Effector memory CD4-positive, alpha-beta T cell (primary cell): ENCODE results near the gene PRKAR2B.

Experiments
- DNase-seq, 3 donors: peaks; one replicate each; pipeline ENCODE4 v3.0.0-alpha.2; 2020
- H3K27ac ChIP-seq: 2 replicates; pipeline ENCODE4 v1.7.0; 2013; ENCODE audit warnings: mild to moderate bottlenecking, low read length, moderate library complexity; ENCODE audit not compliant: insufficient read depth, poor library complexity, severe bottlenecking
- H3K27me3 ChIP-seq: replicated peaks from 2 replicates; pipeline ENCODE4 v1.7.0; 2013; ENCODE audit warnings: mild to moderate bottlenecking, low read length; ENCODE audit not compliant: insufficient read depth, control insufficient read depth, poor library complexity, severe bottlenecking
- H3K36me3 ChIP-seq: 2 replicates; pipeline ENCODE4 v1.7.0; 2013; ENCODE audit warnings: mild to moderate bottlenecking, low read length, moderate library complexity; ENCODE audit not compliant: control insufficient read depth, insufficient read depth
- H3K4me1 ChIP-seq: 2 replicates; pipeline ENCODE4 v1.7.0; 2013; ENCODE audit warnings: low read length, mild to moderate bottlenecking; ENCODE audit not compliant: control insufficient read depth, insufficient read depth, poor library complexity, severe bottlenecking
- H3K4me3 ChIP-seq: 2 replicates; pipeline ENCODE4 v1.7.0; 2013; ENCODE audit warnings: low read length, low read depth, mild to moderate bottlenecking; ENCODE audit not compliant: insufficient read depth, poor library complexity, severe bottlenecking
- H3K9me3 ChIP-seq: 2 replicates; pipeline ENCODE4 v1.7.0; 2013; ENCODE audit warnings: mild to moderate bottlenecking, low read length, moderate library complexity; ENCODE audit not compliant: control insufficient read depth

PRKAR2B gene

GRCh38 chr7:107111196-107111595 lies 66.7 kb downstream of the PRKAR2B start:
- Histone ChIP-seq H3K36me3 (no peaks in the 10 kb centered on the region), H3K27ac (no peak overlapping the region), H3K27me3 (no peaks in the 10 kb centered on the region), H3K9me3 (no peaks in the 10 kb centered on the region), H3K4me1 (no peaks in the 10 kb centered on the region), H3K4me3 (no peak overlapping the region)
- no peak for DNase-seq

- Histone ChIP-seq H3K9me3 (no peaks in the 10 kb centered on the region), H3K4me3 (no peak overlapping the region), H3K27ac (no peak overlapping the region), H3K27me3 (no peaks in the 10 kb centered on the region), H3K4me1 (no peaks in the 10 kb centered on the region), H3K36me3 (no peaks in the 10 kb centered on the region)
- DNase-seq, result no peak
These were observed 69.4 kb downstream of the PRKAR2B start for GRCh38 chr7:107113866-107114265.

GRCh38 chr7:107115114-107115513 lies 70.6 kb downstream of the PRKAR2B start:
- no peaks in the 10 kb centered on the region for H3K9me3 ChIP-seq
- no peaks in the 10 kb centered on the region for H3K27me3 ChIP-seq
- no peaks in the 10 kb centered on the region for H3K36me3 ChIP-seq
- H3K4me1 ChIP-seq, result no peaks in the 10 kb centered on the region
- H3K27ac ChIP-seq, result no peak overlapping the region
- H3K4me3 ChIP-seq, result no peak overlapping the region
- DNase-seq, result no peak

GRCh38 chr7:107115762-107116540 lies 71.4 kb downstream of the PRKAR2B start:
- no peak overlapping the region for H3K27ac ChIP-seq
- no peaks in the 10 kb centered on the region for H3K36me3 ChIP-seq
- H3K27me3 ChIP-seq, result no peaks in the 10 kb centered on the region
- DNase-seq, result no peak
- no peaks in the 10 kb centered on the region for H3K4me1 ChIP-seq
- H3K9me3 ChIP-seq, result no peaks in the 10 kb centered on the region
- H3K4me3 ChIP-seq, result no peak overlapping the region

GRCh38 chr7:107118109-107118900 lies 73.8 kb downstream of the PRKAR2B start:
- DNase-seq, result no peak
- H3K4me3 ChIP-seq, result no peak overlapping the region
- H3K36me3 ChIP-seq, result no peaks in the 10 kb centered on the region
- H3K27ac ChIP-seq, result no peak overlapping the region
- no peaks in the 10 kb centered on the region for H3K9me3 ChIP-seq
- H3K27me3 ChIP-seq, result no peaks in the 10 kb centered on the region
- no peaks in the 10 kb centered on the region for H3K4me1 ChIP-seq

- Histone ChIP-seq H3K4me1 (no peaks in the 10 kb centered on the region), H3K27me3 (no peaks in the 10 kb centered on the region), H3K27ac (no peak overlapping the region), H3K36me3 (no peaks in the 10 kb centered on the region), H3K9me3 (no peaks in the 10 kb centered on the region), H3K4me3 (no peak overlapping the region)
- DNase-seq, result no peak
These were observed 75.0 kb downstream of the PRKAR2B start for GRCh38 chr7:107119376-107120105.

GRCh38 chr7:107122486-107122911 lies 78.0 kb downstream of the PRKAR2B start:
- DNase-seq, result no peak
- Histone ChIP-seq H3K4me3 (no peak overlapping the region), H3K27ac (no peak overlapping the region), H3K27me3 (no peaks in the 10 kb centered on the region), H3K36me3 (no peaks in the 10 kb centered on the region), H3K4me1 (peaks cover 7% of the 10 kb centered on the region), H3K9me3 (no peaks in the 10 kb centered on the region)

- no peak for DNase-seq
- Histone ChIP-seq H3K27me3 (no peaks in the 10 kb centered on the region), H3K9me3 (no peaks in the 10 kb centered on the region), H3K27ac (no peak overlapping the region), H3K36me3 (no peaks in the 10 kb centered on the region), H3K4me1 (peaks cover 7% of the 10 kb centered on the region), H3K4me3 (no peak overlapping the region)
These were observed 78.9 kb downstream of the PRKAR2B start for GRCh38 chr7:107123392-107123791.

GRCh38 chr7:107125475-107125874 lies 81.0 kb downstream of the PRKAR2B start:
- H3K4me3 ChIP-seq, result no peak overlapping the region
- no peaks in the 10 kb centered on the region for H3K36me3 ChIP-seq
- no peak for DNase-seq
- peaks cover 7% of the 10 kb centered on the region for H3K4me1 ChIP-seq
- H3K27ac ChIP-seq, result no peak overlapping the region
- H3K9me3 ChIP-seq, result no peaks in the 10 kb centered on the region
- no peaks in the 10 kb centered on the region for H3K27me3 ChIP-seq

- Histone ChIP-seq H3K4me1 (peaks cover 7% of the 10 kb centered on the region), H3K27ac (no peak overlapping the region), H3K27me3 (no peaks in the 10 kb centered on the region), H3K4me3 (no peak overlapping the region), H3K9me3 (no peaks in the 10 kb centered on the region), H3K36me3 (no peaks in the 10 kb centered on the region)
- no peak for DNase-seq
These were observed 83.7 kb downstream of the PRKAR2B start for GRCh38 chr7:107128217-107128616.
